Hematopoietic multipotent progenitor cell treated with erythropoietin and hydrocortisone succinate and interleukin-3 and kit ligand, for 8 days (in vitro differentiated cells): ENCODE measurements around the gene SRXN1.
"Not testable (repeated sequence)": the region's sequence is repeated elsewhere in the genome, so short reads cannot be mapped to it uniquely, and the experiment has no call there.

Experiments
- DNase-seq: peaks from one replicate; pipeline ENCODE4 v3.0.0-alpha.2; 2015

SRXN1 gene

DNA sequence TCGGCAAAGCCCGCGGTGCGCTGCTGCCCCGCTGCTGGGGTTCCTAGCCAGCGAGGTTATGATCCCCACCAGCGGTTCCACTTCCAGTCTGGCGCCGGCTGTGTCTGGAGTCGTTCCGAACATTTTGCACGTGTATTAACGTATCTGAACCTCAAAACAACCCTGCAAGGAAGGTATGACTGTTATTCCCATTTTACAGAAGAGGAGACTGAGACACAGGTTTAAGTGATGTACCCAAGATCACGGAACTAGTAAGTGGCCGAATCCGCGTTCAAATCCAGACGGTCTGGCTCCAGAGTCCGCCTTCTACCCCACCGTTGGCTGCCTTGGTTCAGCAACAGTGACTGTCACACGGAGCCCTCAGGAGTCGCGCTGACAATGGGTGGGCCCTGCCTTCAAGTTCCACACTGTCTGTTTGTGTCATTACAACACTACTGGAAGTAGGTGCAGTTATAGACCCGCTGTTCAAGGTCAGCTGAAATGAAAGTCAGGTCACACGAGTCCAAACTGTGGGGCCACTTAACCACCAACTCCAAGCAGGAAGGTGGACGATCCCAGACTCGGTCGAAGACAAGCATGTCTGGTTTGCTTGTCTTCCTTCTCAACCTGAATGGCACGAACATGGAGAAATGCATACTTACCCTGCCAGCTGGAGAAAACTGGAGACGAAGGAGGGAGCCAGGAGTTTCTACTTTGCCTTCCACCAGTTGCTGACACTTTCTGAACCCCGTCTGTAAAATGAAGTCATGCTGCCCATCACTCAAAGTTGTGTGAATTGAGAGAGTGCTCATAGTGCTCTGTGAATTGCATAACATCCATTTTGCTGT lies 803 bp upstream of the SRXN1 start:
- no peak for DNase-seq

GRCh38 chr20:652615-653109 lies 338 bp downstream of the SRXN1 start:
- DNase-seq: no peak

DNA sequence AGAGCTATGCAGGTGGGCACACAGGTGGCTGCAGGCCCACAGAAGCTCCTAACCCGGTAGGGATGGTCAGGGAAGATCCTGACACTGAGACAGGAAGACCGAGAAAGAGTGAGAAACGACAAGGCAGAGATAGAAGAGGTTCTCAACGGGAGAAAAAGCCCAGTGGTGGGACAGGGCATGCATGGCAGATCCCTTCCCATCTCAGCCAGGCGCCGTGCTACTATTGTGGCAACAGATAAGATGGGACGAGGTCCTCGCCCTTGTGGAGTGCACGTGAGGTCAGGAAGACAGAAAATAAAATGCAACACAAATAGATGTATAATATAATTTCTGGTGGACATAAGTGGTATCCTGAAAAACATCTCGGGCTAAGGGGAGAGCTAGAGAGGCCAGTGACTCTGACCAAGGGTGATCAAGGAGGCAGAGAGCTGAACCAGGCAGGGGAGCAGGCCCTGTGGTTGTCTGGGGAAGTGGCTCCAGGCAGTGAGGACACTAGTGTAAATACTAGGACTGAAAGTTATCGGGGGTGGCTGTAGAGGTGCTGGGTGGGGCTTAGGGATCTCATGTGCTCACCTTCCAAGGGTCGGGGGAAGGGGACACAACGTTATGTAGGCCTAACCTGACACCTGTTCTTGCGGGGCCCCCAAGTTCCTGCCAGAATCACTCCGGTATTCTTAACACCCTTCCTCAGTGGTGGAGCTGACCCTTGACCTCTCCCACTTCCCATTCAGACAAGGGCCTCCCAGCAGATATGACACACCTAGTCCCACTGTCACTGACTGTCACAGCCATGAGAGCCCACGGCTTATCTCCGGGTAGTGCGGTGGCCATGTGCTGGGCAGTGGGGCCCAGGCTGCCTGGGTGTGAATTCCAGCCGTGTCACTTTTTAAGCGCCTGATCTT lies 1.0 kb downstream of the SRXN1 start:
- DNase-seq: peak; percentile 82

- DNase-seq: no peak
Measured at GRCh38 chr20:650954-651353, 2.0 kb downstream of the SRXN1 start.

- no peak for DNase-seq
Measured at GRCh38 chr20:650281-650680, 2.7 kb downstream of the SRXN1 start.

DNA sequence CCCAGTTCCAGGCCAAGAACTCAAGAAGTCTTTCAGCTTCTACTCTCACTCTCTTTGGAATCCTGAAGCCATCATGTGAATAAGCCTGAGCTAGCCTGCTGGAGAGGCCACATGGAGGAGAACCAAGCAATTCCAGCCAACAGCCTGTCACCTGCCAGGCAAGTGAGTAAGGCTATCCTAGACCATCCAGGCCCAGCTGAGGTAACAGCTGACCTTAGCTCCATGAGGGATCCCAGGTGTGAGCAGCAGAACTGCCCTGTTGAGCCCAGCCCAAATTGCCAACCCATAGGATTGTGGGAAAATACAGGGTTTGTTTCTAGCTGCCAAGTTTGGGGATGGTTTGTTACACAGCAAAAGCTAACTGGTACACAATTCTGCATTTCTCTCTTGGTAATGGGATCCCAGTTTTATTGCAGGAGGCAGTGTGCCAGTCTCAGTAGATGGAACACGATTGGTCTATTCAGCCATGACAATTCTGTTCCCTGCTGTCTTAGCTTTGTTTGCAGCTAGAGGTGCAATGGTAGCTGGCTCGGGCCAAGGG lies 5.5 kb downstream of the SRXN1 start:
- no peak for DNase-seq

DNA sequence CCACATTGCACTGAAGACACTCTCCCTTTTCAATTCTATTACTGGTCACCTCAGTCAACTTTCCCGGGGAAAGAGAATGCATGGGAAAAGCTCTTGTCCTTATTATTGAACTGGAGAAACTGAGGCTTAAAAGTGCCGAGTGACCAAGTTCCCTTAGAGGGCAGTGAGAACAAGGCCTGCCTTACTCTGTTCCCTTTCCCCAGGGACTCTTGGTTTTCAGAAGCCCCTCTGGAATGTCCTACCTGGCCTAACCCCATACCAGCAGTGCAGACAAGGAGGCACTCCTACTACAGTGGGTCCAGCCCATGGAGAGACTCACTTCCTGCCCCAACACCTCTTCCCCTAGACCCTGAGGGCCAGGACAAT lies 6.1 kb downstream of the SRXN1 start:
- no peak for DNase-seq

DNA sequence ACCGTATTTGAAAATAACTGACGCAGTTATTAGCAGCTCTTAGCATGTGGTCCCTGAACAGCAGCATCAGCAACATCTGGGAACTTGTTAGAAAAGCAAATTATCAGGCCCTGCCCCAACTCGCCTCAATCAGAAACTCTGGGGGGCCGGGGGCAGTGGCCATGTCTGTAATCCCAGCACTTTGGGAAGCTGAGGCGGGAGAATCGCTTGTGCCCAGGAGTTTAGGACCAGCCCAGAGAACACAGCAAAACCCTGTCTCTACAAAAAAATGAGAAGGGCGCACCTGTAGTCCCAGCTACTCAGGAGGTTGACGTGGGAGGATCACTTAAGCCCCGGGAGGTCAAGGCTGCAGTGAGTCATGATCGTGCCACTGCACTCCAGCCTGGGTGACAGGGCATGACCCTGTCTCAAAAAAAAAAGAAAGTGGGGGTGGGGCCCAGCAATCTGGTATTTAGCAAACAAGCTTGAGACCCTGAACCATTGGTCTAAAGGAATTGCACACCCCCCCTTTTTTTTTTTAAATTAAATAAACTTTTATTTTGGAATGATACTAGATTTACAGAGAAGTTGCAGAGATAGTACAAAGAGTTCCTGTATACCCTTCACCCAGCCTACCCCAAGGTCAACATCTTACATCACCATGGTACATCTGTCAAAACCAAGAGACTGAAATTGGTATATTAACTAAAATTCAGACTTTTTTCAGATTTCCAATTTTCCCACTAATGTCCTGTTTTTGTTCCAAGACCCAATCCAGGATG lies 6.7 kb downstream of the SRXN1 start:
- DNase-seq: no peak

- DNase-seq: peak; percentile 66
Measured at GRCh38 chr20:645318-646106, 7.5 kb downstream of the SRXN1 start.

DNA sequence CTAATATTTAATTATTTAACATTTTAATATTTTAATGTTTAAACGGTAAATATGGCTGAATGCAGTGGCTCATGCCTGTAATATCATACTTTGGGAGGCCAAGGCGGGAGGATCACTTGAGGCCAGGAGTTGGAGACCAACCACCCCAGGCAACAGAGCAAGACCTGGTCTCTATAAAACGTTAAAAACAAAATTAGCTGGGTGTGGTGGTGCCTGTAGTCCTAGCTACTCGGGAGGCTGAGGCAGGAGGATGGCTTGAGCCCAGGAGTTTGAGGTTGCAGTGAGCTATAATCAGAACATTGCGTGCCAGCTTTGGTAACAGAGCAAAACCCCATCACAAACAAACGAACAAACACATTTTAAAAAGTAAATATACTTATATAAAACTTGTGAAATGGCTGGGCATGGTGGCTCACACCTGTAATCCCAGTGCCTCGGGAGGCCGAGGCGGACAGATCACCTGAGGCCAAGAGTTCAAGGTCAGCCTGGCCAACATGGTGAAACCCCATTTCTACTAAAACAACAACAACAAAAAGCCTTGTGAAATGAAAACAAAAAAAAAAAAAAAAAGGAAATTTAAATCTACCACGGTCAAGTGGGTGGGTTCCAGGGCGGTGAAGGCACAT lies 8.2 kb downstream of the SRXN1 start:
- no peak for DNase-seq

DNA sequence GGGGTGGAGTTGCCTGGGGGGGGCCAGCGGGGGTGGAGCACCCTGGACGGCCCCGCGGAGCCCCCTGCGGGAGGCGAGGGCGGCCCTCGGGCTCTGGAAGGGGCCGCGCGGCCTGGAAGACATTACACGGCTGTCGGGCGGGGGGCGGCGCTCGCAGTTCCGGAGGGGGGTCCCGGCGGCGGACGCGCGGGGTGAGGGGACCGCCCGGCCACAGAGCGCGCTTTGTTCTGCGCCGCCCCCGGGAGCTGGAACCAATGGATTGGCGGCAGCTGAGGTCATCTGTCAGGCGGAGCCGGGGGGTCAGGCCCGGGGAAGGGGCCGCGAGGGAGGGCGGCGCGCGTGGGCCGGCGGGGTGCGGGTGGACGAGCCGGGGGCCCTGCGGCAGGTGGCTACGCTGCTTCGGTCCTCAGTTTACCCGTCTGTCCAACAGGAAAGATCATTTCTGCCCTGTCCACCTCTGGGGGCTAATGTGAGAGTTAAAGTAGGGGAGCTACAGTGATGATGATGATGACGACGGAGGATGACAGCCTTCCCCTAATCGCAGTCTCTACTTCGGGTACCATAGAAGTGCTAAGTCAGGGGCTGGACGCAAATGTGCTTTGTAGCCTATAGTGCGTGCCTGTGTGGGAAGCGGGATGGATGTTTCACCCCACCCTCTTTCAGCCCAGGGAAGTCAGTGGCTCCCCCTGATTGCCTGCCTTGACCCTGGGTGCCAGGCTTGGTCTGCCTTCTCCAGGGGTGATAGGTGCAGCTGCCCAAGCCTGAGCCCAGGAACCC lies 10.4 kb downstream of the SRXN1 start:
- no peak for DNase-seq

- not testable (repeated sequence) for DNase-seq
Measured at GRCh38 chr20:642013-642397, 11.0 kb downstream of the SRXN1 start.

- no peak for DNase-seq
Measured at GRCh38 chr20:641516-641875, 11.5 kb downstream of the SRXN1 start.

GRCh38 chr20:640674-641515 lies 12.1 kb downstream of the SRXN1 start:
- no peak for DNase-seq

DNA sequence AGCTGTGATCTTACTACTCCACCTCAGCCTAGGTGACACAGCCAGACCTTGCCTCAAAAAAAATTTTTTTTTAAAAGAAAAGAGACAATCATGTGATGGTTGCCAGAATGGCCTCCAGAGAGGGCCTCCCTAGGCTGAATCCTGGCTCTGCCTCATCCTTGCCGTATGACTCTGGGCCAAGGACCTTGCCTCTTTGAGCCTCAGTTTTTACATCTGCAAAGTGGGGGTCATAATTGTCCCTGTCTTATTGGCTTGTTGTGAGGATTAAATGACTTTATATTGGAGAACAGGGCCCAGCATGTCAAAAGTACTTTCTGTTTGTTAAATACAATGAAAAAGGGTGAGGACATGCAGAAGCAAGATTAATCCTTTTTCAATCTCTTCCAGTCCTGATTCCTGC lies 14.4 kb downstream of the SRXN1 start:
- DNase-seq: no peak

DNA sequence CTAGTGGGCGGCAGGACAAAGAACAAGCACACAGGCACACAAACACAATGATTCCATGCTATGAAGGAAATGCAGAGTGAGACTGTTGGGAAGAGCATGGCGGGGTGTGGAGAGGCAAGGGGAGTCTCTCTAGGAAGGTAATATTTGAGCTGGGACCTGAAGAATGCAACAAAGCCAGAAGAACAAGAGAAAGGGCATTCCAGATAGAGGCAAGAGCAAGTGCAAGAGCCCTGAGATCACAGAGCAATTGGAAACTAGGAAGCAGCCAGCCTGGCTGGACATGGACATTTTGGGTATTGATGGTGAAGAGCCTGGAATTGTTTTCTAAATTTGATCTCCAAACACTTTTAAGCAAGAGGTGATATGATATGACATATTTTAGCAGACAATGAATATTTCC lies 15.4 kb downstream of the SRXN1 start:
- no peak for DNase-seq

DNA sequence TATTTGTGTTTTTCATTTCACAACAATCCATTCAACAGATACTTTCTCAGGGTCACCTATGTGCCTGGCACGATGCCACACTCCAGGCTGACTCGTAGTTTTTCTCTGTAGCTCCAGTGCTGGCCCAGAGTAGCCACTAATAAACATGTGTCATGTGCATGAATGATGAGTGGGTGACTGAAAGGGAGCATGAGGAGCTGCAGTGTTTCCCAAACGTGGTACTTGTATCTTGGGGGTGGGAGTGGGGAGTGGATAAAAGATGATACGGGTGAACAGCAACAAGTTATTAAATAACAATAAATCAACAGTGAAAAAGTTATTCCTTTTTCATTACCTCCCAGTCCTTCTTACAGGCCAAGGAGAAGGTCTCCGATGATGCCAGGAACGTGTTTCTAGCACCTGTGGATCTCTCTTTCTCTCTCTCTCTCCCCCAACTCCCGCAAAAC lies 17.1 kb downstream of the SRXN1 start:
- no peak for DNase-seq

GRCh38 chr20:635028-635892 lies 17.7 kb downstream of the SRXN1 start:
- no peak for DNase-seq
